Fibroblast of lung (primary cell): ENCODE results near the gene PRKAR1B.

Experiments used
- EZH2 ChIP-seq: IDR thresholded peaks from 2 replicates; pipeline ENCODE4 v1.5.1; 2012; ENCODE audit warnings: low read length, control low read depth, mild to moderate bottlenecking; ENCODE audit errors: missing control alignments
- TF ChIP-seq, protein P1 (sequence below), 2 donors: IDR thresholded peaks in 1 of 2; conservative IDR thresholded peaks in 1 of 2; 1 replicate in 1 of 2; 2 replicates in 1 of 2; pipeline ENCODE4 v1.5.1; 2011 to 2012; ENCODE audit warnings: low read length in 2 of 2, control low read depth in 1 of 2, inconsistent platforms in 1 of 2, low read depth in 1 of 2, mild to moderate bottlenecking in 1 of 2

DNA sequence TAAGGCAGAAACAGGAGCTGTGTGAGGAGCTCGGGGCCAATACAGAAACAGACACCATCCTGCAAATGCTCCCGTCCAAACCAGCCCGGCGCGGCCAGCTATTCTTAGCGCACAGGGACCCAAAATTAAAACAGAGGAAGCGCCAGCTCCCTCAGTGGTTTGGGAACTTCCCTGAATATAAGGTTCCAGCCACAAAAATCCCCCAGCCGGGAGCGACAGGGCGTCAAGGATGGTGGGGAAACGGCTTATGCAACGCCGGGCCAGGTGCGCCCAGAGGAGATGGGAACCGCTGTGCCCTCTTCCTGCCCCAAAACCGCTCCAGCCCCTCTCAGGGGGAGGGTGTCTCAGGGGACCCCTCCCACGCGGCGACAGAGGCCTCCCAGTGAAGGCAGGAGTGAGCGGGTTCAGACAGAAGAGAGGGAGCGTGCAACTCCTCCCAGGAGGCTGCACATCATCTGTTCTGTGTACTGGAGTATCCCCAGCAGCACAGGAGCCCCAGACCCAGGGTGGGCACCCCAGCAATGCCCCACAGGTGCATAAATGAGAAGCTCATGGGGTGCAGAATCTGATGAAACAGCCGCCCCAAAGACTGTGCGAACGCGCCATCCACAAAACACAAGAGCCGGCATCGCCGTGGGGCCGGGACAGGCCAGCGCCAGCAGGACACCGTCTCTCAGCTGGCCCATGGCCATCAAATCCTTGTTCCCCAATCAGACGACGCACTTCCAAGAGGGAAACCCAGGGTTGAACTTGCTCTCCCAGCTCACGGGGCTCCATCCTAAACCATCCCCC, 133.6 kb downstream of the PRKAR1B start:
- TF ChIP-seq, protein P1, sequence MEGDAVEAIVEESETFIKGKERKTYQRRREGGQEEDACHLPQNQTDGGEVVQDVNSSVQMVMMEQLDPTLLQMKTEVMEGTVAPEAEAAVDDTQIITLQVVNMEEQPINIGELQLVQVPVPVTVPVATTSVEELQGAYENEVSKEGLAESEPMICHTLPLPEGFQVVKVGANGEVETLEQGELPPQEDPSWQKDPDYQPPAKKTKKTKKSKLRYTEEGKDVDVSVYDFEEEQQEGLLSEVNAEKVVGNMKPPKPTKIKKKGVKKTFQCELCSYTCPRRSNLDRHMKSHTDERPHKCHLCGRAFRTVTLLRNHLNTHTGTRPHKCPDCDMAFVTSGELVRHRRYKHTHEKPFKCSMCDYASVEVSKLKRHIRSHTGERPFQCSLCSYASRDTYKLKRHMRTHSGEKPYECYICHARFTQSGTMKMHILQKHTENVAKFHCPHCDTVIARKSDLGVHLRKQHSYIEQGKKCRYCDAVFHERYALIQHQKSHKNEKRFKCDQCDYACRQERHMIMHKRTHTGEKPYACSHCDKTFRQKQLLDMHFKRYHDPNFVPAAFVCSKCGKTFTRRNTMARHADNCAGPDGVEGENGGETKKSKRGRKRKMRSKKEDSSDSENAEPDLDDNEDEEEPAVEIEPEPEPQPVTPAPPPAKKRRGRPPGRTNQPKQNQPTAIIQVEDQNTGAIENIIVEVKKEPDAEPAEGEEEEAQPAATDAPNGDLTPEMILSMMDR (conservative IDR thresholded peaks at IDR 0.05 in 1 of 2, IDR thresholded peaks at IDR 0.05 in 1 of 2; ENCODE audit: low read depth in 1 of 2, low read length in 2 of 2): no peak
- TF ChIP-seq EZH2: no peak
